ENCODE measurements around the gene DRICH1. TPM values are rescaled to one million over a fixed set of nuclear protein-coding genes. Genes with fewer than 3 reads are reported as not detected.

DRICH1 gene
- polyA plus RNA-seq, 1 of the 3 experiments (the other 2 are of a cell fraction): 0.21 TPM

Small RNA genes within 50 kb of the gene (small RNA-seq; reads per million reads assigned to genes)
- 0 reads per million in 7 experiments for gene AP000346.3

Other genes with a start within 250 kb of the DRICH1 start
- gene IGLL1, start 52.0 kb downstream of the DRICH1 start, polyA plus RNA-seq (2012; rRNA removed): not detected in 2 replicates
- not detected in 2 replicates for gene RGL4, start 58.7 kb upstream of the DRICH1 start, polyA plus RNA-seq (2012; rRNA removed)
- 0.77 and 0.80 TPM in 2 replicates for gene ZNF70, start 118.8 kb upstream of the DRICH1 start, polyA plus RNA-seq (2012; rRNA removed)
- 0.54 TPM in 1 of 2 replicates, not detected in the other for gene VPREB3, start 122.1 kb upstream of the DRICH1 start, polyA plus RNA-seq (2012; rRNA removed)
- gene C22orf15, start 130.7 kb upstream of the DRICH1 start, polyA plus RNA-seq (2012; rRNA removed): 1.6 and 2.5 TPM in 2 replicates
- 27.7 and 70.1 TPM in 2 replicates for gene CHCHD10, start 135.7 kb upstream of the DRICH1 start, polyA plus RNA-seq (2012; rRNA removed)
- gene MMP11, start 140.5 kb upstream of the DRICH1 start, polyA plus RNA-seq (2012; rRNA removed): 50.8 and 64.4 TPM in 2 replicates
- 182 and 215 TPM in 2 replicates for gene SMARCB1, start 154.6 kb upstream of the DRICH1 start, polyA plus RNA-seq (2012; rRNA removed)
- not detected in 2 replicates for gene DERL3, start 206.7 kb upstream of the DRICH1 start, polyA plus RNA-seq (2012; rRNA removed)
- 21.8 and 27.1 TPM in 2 replicates for gene SLC2A11, start 225.6 kb upstream of the DRICH1 start, polyA plus RNA-seq (2012; rRNA removed)